ENCODE results near the gene MYL12A.

DNA sequence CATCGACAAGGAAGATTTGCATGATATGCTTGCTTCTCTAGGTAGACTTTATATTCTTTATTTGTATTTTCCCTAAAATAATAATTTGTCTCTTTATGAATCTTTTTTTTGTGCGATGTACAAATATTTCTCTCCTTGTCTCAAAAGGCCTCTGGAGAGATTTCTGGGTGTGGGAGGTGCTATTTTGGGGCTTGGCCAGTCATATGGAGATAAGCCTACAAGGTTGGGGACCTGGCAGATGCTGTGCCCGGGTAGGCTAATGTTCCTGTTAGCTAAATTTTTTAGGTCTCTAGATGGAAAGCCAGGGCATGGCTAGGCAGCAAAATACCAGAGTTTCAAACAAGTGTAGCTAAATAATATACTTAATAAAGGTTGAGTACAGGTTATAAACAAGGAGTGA is 25.4 kb downstream of the MYL12A start:
- TF ChIP-seq, protein P1, sequence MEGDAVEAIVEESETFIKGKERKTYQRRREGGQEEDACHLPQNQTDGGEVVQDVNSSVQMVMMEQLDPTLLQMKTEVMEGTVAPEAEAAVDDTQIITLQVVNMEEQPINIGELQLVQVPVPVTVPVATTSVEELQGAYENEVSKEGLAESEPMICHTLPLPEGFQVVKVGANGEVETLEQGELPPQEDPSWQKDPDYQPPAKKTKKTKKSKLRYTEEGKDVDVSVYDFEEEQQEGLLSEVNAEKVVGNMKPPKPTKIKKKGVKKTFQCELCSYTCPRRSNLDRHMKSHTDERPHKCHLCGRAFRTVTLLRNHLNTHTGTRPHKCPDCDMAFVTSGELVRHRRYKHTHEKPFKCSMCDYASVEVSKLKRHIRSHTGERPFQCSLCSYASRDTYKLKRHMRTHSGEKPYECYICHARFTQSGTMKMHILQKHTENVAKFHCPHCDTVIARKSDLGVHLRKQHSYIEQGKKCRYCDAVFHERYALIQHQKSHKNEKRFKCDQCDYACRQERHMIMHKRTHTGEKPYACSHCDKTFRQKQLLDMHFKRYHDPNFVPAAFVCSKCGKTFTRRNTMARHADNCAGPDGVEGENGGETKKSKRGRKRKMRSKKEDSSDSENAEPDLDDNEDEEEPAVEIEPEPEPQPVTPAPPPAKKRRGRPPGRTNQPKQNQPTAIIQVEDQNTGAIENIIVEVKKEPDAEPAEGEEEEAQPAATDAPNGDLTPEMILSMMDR (conservative IDR thresholded peaks at IDR 0.05; ENCODE audit: low read depth in 2 of 2): no peak
- TF ChIP-seq ZNF331 (CRISPR knock-in tag; IDR thresholded peaks at IDR 0.05; ENCODE audit: low read depth) (no peak), ZNF114 (CRISPR knock-in tag; IDR thresholded peaks at IDR 0.05) (no peak), EZH2phosphoT487 (IDR thresholded peaks at IDR 0.05; ENCODE audit: unreplicated experiment) (no peak), EZH2 (IDR thresholded peaks at IDR 0.05; ENCODE audit: low read depth, unreplicated experiment) (no peak), POLR2AphosphoS5 (IDR thresholded peaks at IDR 0.05; ENCODE audit: low read depth) (no peak), JUNB (IDR thresholded peaks at IDR 0.05; ENCODE audit: unreplicated experiment) (no peak), CREB1 (CRISPR knock-in tag; IDR thresholded peaks at IDR 0.05; ENCODE audit: low read depth) (no peak), NANOG (IDR thresholded peaks at IDR 0.05; ENCODE audit: borderline replicate concordance) (no peak), STAT1 (IDR thresholded peaks at IDR 0.05; ENCODE audit: unreplicated experiment) (no peak)
- TF ChIP-seq, protein P2, sequence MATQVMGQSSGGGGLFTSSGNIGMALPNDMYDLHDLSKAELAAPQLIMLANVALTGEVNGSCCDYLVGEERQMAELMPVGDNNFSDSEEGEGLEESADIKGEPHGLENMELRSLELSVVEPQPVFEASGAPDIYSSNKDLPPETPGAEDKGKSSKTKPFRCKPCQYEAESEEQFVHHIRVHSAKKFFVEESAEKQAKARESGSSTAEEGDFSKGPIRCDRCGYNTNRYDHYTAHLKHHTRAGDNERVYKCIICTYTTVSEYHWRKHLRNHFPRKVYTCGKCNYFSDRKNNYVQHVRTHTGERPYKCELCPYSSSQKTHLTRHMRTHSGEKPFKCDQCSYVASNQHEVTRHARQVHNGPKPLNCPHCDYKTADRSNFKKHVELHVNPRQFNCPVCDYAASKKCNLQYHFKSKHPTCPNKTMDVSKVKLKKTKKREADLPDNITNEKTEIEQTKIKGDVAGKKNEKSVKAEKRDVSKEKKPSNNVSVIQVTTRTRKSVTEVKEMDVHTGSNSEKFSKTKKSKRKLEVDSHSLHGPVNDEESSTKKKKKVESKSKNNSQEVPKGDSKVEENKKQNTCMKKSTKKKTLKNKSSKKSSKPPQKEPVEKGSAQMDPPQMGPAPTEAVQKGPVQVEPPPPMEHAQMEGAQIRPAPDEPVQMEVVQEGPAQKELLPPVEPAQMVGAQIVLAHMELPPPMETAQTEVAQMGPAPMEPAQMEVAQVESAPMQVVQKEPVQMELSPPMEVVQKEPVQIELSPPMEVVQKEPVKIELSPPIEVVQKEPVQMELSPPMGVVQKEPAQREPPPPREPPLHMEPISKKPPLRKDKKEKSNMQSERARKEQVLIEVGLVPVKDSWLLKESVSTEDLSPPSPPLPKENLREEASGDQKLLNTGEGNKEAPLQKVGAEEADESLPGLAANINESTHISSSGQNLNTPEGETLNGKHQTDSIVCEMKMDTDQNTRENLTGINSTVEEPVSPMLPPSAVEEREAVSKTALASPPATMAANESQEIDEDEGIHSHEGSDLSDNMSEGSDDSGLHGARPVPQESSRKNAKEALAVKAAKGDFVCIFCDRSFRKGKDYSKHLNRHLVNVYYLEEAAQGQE (IDR thresholded peaks at IDR 0.05; ENCODE audit: unreplicated experiment): no peak
- TF ChIP-seq, protein P3, sequence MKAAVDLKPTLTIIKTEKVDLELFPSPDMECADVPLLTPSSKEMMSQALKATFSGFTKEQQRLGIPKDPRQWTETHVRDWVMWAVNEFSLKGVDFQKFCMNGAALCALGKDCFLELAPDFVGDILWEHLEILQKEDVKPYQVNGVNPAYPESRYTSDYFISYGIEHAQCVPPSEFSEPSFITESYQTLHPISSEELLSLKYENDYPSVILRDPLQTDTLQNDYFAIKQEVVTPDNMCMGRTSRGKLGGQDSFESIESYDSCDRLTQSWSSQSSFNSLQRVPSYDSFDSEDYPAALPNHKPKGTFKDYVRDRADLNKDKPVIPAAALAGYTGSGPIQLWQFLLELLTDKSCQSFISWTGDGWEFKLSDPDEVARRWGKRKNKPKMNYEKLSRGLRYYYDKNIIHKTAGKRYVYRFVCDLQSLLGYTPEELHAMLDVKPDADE (IDR thresholded peaks at IDR 0.05): no peak
